HepG2 (cell line): ENCODE measurements around the gene TACO1. TPM values are rescaled to one million over a fixed set of nuclear protein-coding genes. Genes with fewer than 3 reads are reported as not detected.

ENCODE experiments used
- ATAC-seq: fragments of 200-7000 bp; cut with Tn5 transposase; 3 replicates; pipeline ENCODE4 v1.9.1; 2020; ENCODE audit warnings: mild to moderate bottlenecking, moderate library complexity
- BruUV-seq: library from RNA; stranded (reverse); fragments of 400-500 nt; replicated peaks from 2 replicates; lab custom pipeline; 2021; lab: Mats Ljungman, UMichigan
- CTCF ChIA-PET: fragments of 300-600 bp; formaldehyde crosslinking; extraction: SDS; loops from one replicate; lab custom pipeline; 2021; ENCODE audit warnings: low total read pairs, inconsistent platforms, low intra/inter-chr PET ratio; lab: Yijun Ruan, JAX
- POLR2A ChIA-PET: fragments of 350-600 bp; sonication (Branson Sonifier 250); formaldehyde crosslinking; loops from one replicate; lab custom pipeline; 2020; ENCODE audit warnings: antibody characterized with exemption, inconsistent platforms; lab: Yijun Ruan, JAX
- DNase-seq: peaks from one replicate; pipeline ENCODE4 v3.0.0-alpha.2; 2015; ENCODE audit warnings: low spot score
- FAIRE-seq: peaks from 3 replicates; lab custom pipeline; 2011; peaks lifted over from hg19 to GRCh38; lab: Jason Lieb, UNC
- H2AFZ ChIP-seq: one replicate; pipeline ENCODE4 v1.6.1; 2011; ENCODE audit warnings: low read length, inconsistent platforms
- H3K27ac ChIP-seq: fragments of 300-600 bp; 3 replicates; pipeline ENCODE4 v1.8.0; 2011; ENCODE audit warnings: mixed run types, mild to moderate bottlenecking, mixed read lengths, low read length, inconsistent platforms; ENCODE audit not compliant: insufficient read depth; ENCODE audit errors: extremely low read length
- H3K27me3 ChIP-seq, 2 experiments: fragments of 200-600 bp in 1 of 2; 2 replicates in 1 of 2; 3 replicates in 1 of 2; pipeline versions ENCODE4 v1.6.0 to v1.8.0; 2011; ENCODE audit warnings: low read length in 2 of 2, mild to moderate bottlenecking in 2 of 2, moderate library complexity in 2 of 2, inconsistent platforms in 1 of 2; ENCODE audit not compliant: insufficient read depth in 2 of 2, control insufficient read depth in 1 of 2
- H3K36me3 ChIP-seq, 2 experiments: fragments of 200-600 bp in 1 of 2; replicated peaks in 1 of 2; 2 replicates in 1 of 2; 3 replicates in 1 of 2; pipeline versions ENCODE4 v1.5.1 to v1.8.0; 2011; ENCODE audit warnings: low read length in 2 of 2, inconsistent platforms in 1 of 2; ENCODE audit not compliant: insufficient read depth in 2 of 2, control insufficient read depth in 1 of 2
- H3K4me1 ChIP-seq: 2 replicates; pipeline ENCODE4 v1.5.1; 2012; ENCODE audit warnings: low read length, inconsistent platforms; ENCODE audit not compliant: insufficient read depth
- H3K4me2 ChIP-seq: 2 replicates; pipeline ENCODE4 v1.6.0; 2011; ENCODE audit warnings: low read depth, low read length, inconsistent platforms
- H3K4me3 ChIP-seq, 3 experiments: fragments of 200-600 bp in 1 of 3; sonication (generic), shearing (Covaris generic) in 1 of 3; replicated peaks in 1 of 3; 2 replicates each; pipeline ENCODE4 v1.5.1; 2011 to 2016; ENCODE audit warnings: low read length in 3 of 3, inconsistent platforms in 2 of 3, low read depth in 2 of 3, mild to moderate bottlenecking in 2 of 3, control low read depth in 1 of 3, mixed read lengths in 1 of 3; ENCODE audit not compliant: insufficient read depth in 1 of 3
- H3K79me2 ChIP-seq: one replicate; pipeline ENCODE4 v1.6.1; 2011; ENCODE audit warnings: low read length, inconsistent platforms; ENCODE audit not compliant: insufficient read depth
- H3K9ac ChIP-seq: 2 replicates; pipeline ENCODE4 v1.6.0; 2011; ENCODE audit warnings: mild to moderate bottlenecking, low read depth, low read length, inconsistent platforms; ENCODE audit not compliant: insufficient read depth
- H3K9me3 ChIP-seq: 2 replicates; pipeline ENCODE4 v1.5.1; 2012; ENCODE audit warnings: mild to moderate bottlenecking, low read length
- H4K20me1 ChIP-seq: 2 replicates; pipeline ENCODE4 v1.6.0; 2011; ENCODE audit warnings: inconsistent platforms, mild to moderate bottlenecking, low read length, moderate library complexity; ENCODE audit not compliant: insufficient read depth
- GPBP1L1 ChIP-seq: sonication (generic); formaldehyde crosslinking; IDR thresholded peaks from 2 replicates; pipeline ENCODE4 v1.5.0; 2020; ENCODE audit warnings: mild to moderate bottlenecking, missing genetic modification reagents
- KDM2A ChIP-seq: sonication (generic); formaldehyde crosslinking; IDR thresholded peaks from 2 replicates; pipeline ENCODE4 v1.4.0; 2020; ENCODE audit warnings: low read depth, missing genetic modification reagents, borderline replicate concordance
- KDM3A ChIP-seq: IDR thresholded peaks from 2 replicates; pipeline ENCODE4 v1.6.1; 2018; ENCODE audit warnings: low read depth, missing compliant biosample characterization
- KDM4B ChIP-seq: sonication (generic); formaldehyde crosslinking; IDR thresholded peaks from 2 replicates; pipeline ENCODE4 v1.4.0; 2020; ENCODE audit warnings: missing genetic modification reagents
- MED1 ChIP-seq: sonication (generic); formaldehyde crosslinking; IDR thresholded peaks from 2 replicates; pipeline ENCODE4 v1.4.0; 2020; ENCODE audit warnings: missing genetic modification reagents
- PATZ1 ChIP-seq: sonication (generic); formaldehyde crosslinking; IDR thresholded peaks from 2 replicates; pipeline ENCODE4 v1.4.0; 2020; ENCODE audit warnings: missing genetic modification reagents
- POGZ ChIP-seq: sonication (generic); formaldehyde crosslinking; IDR thresholded peaks from 2 replicates; pipeline ENCODE4 v1.4.0; 2020; ENCODE audit warnings: mild to moderate bottlenecking, missing genetic modification reagents
- SMAD3 ChIP-seq: sonication (generic); formaldehyde crosslinking; IDR thresholded peaks from 2 replicates; pipeline ENCODE4 v1.4.0; 2020; ENCODE audit warnings: missing genetic modification reagents
- SNAPC5 ChIP-seq: sonication (generic); formaldehyde crosslinking; IDR thresholded peaks from 2 replicates; pipeline ENCODE4 v1.8.1; 2023; ENCODE audit warnings: mild to moderate bottlenecking, missing genetic modification reagents, borderline replicate concordance
- STAT6 ChIP-seq: sonication (generic); formaldehyde crosslinking; IDR thresholded peaks from 2 replicates; pipeline ENCODE4 v1.4.0; 2020; ENCODE audit warnings: missing genetic modification reagents, mild to moderate bottlenecking, borderline replicate concordance
- THAP8 ChIP-seq: sonication (generic); formaldehyde crosslinking; IDR thresholded peaks from 2 replicates; pipeline ENCODE4 v1.5.1; 2020; ENCODE audit warnings: missing genetic modification reagents, mild to moderate bottlenecking, borderline replicate concordance
- ZNF205 ChIP-seq: IDR thresholded peaks from 2 replicates; pipeline ENCODE4 v1.6.1; 2018; ENCODE audit warnings: missing biosample characterization, missing genetic modification reagents
- ZNF251 ChIP-seq: sonication (generic); formaldehyde crosslinking; IDR thresholded peaks from 2 replicates; pipeline ENCODE4 v1.9.0; 2021; ENCODE audit warnings: mild to moderate bottlenecking, missing genetic modification reagents
- ZNF652 ChIP-seq: IDR thresholded peaks from 2 replicates; pipeline ENCODE4 v1.6.1; 2016; ENCODE audit warnings: low read depth, borderline replicate concordance
- ZNF83 ChIP-seq: sonication (generic); formaldehyde crosslinking; IDR thresholded peaks from 2 replicates; pipeline ENCODE4 v1.4.0; 2020; ENCODE audit warnings: missing genetic modification reagents, mild to moderate bottlenecking, borderline replicate concordance
- WGBS: methylation state at CpG from one replicate; pipeline ENCODE4 v1.1.6; 2017; ENCODE audit warnings: low lambda C conversion rate; 5-methylcytosine and 5-hydroxymethylcytosine counted together
- in situ Hi-C: cut with HindIII; loops from 2 replicates; pipeline ENCODE4 v1.10.0; 2017; ENCODE audit warnings: low pct_unique_long_range_greater_than_20kb; ENCODE audit not compliant: extremely low pct_ligation_motif_present
- intact Hi-C: fragments of 100-400 bp; cut with micrococcal nuclease; formaldehyde crosslinking; loops from one replicate; pipeline ENCODE4 v1.10.0; 2022; ENCODE audit not compliant: unreplicated experiment
- polyA plus RNA-seq, 8 experiments: library from polyadenylated mRNA; depleted of rRNA in 3 of 8; stranded (reverse) in 7 of 8; unstranded in 1 of 8; fragments of >200 nt; fragmentation: Illumina TruSeq in 4 of 8; extraction: Trizol in 4 of 8; gene quantifications; 2 replicates each; pipeline versions ENCODE4 v1.2.1 to v1.2.3, GENCODE V29; 2011 to 2016; ENCODE audit warnings: low read depth in 4 of 8, missing spikeins in 1 of 8, mixed read lengths in 1 of 8; ENCODE audit not compliant: insufficient read depth in 1 of 8
- total RNA-seq, 5 experiments: library from RNA; depleted of rRNA; stranded (reverse); fragments of >200 nt; fragmentation: Illumina TruSeq; extraction: Trizol; gene quantifications; 2 replicates each; pipeline ENCODE4 v1.2.3, GENCODE V29; 2016; ENCODE audit warnings: low read depth in 1 of 5

TACO1 gene
- total and polyA plus RNA-seq, 2 of the 13 experiments (the other 11 are each of a cell fraction or from before 2014, with no cell fraction given): 34.7 to 53.6 TPM

- POLR2A ChIA-PET: interaction anchor here (1.3 kb wide), 1 partner anchor 10 kb away, joined by 3 read pairs; the partner anchor contains the start of gene MAP3K3
- no TSS peak for BruUV-seq
- WGBS: 94% methylated on average over 1 of the region's 1 CpG
- DNase-seq: no peak
- peaks cover 7% of the 10 kb centered on the region for H3K79me2 ChIP-seq
- H2AFZ ChIP-seq: no peak overlapping the region
- H3K9me3 ChIP-seq: no peaks in the 10 kb centered on the region
- peaks cover 7% of the 10 kb centered on the region for H3K4me1 ChIP-seq
- in situ Hi-C loops: no loop called here
- intact Hi-C loops: no loop called here
- peaks cover 8 to 39% of the 10 kb centered on the region in 2 experiments for H3K36me3 ChIP-seq
- H3K4me3 ChIP-seq: no peak overlapping the region
- no peak overlapping the region for H3K9ac ChIP-seq
- CTCF ChIA-PET: no interaction called here
- no peaks in the 10 kb centered on the region for H3K27me3 ChIP-seq
- H3K4me2 ChIP-seq: no peak overlapping the region
- no peak for ATAC-seq
- no peak for FAIRE-seq
- no peaks in the 10 kb centered on the region for H4K20me1 ChIP-seq
- no peak overlapping the region for H3K27ac ChIP-seq
- TF ChIP-seq MED1: no peak
- no peak for TF ChIP-seq PATZ1 (CRISPR knock-in tag)
- TF ChIP-seq ZNF205: no peak
- no peak for TF ChIP-seq THAP8 (CRISPR knock-in tag)
- no peak for TF ChIP-seq KDM2A
- no peak for TF ChIP-seq ZNF652 (CRISPR knock-in tag)
- no peak for TF ChIP-seq KDM3A (CRISPR knock-in tag)
- no peak for TF ChIP-seq ZNF83 (CRISPR knock-in tag)
- no peak for TF ChIP-seq ZNF251 (CRISPR knock-in tag)
- TF ChIP-seq KDM4B (CRISPR knock-in tag): no peak
- TF ChIP-seq SMAD3 (CRISPR knock-in tag): no peak
- no peak for TF ChIP-seq POGZ (CRISPR knock-in tag)
- no peak for TF ChIP-seq STAT6 (CRISPR knock-in tag)
- no peak for TF ChIP-seq GPBP1L1 (CRISPR knock-in tag)
- TF ChIP-seq SNAPC5: no peak
Observed at GRCh38 chr17:63631626-63632025, 30.9 kb downstream of the TACO1 start.
